Activated naive CD4-positive, alpha-beta T cell treated with anti-CD3 and anti-CD28 coated beads, Interleukin-2, amount 50 U/mL, for 16 hours (primary cell): ENCODE measurements around the gene ACTR3C.
"Not testable (repeated sequence)": the region's sequence is repeated elsewhere in the genome, so short reads cannot be mapped to it uniquely, and the experiment has no call there.

ENCODE experiments used
- DNase-seq: peaks from one replicate; pipeline ENCODE4 v3.0.0-alpha.2; 2020

Gene ACTR3C

GRCh38 chr7:150312649-150313366, 10.5 kb downstream of the ACTR3C start:
- DNase-seq, result not testable (repeated sequence)

DNA sequence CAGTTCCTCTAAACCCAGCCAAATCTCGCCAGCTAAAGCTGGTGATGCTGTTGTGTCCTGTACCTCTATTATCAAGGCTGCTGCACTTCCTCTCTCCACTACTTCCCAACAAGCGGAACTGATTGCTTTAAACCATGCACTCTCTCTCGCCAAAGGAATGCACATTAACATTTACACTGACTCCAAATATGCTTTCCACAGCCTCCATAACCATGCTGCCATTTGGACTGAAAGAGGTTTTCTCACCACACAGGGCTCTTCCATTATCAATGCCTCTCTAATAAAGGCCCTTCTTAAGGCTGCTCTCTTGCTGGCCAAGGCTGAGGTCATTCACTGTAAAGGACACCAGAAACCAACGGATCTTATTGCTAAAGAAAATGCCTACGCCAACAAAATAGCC, 11.6 kb downstream of the ACTR3C start:
- no peak for DNase-seq

DNA sequence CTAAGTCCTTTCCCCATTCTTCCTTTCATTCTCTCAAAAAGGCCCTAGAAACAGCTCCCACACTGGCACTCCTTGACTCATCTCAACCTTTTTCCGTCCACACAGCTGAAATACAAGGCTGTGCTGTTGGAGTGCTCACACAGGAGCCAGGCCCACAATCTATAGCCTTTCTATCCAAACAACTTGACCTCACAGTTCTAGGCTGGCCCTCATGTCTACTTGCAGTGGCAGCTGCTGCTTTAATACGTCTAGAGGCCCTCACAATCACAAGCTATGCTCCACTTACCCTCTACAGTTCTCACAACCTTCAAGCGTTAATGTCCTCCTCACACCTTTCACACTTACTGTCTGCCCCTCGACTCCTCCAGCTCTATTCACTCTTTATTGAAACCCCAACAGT, 12.2 kb downstream of the ACTR3C start:
- DNase-seq, result no peak

GRCh38 chr7:150308575-150308974, 14.8 kb downstream of the ACTR3C start:
- no peak for DNase-seq

DNA sequence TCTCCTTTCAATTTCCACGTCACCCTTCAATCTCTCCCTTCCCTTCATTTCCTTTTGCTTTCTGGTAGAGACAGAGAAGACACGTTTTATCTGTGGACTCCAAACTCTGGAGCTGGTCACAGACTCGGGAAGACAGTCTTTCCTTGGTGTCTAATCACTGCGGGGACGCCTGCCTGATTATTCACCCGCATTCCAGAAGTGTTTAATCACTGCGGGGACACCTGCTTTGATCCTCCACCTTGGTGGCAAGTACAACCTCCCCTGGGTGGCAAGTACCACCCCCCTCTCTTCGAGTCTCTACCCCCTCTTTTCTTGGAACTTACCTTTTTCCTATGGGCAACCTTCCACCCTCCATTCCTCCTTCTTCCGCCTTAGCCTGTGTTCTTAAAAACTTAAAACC, 15.4 kb downstream of the ACTR3C start:
- DNase-seq, result no peak

GRCh38 chr7:150307129-150307528, 16.2 kb downstream of the ACTR3C start:
- no peak for DNase-seq

DNA sequence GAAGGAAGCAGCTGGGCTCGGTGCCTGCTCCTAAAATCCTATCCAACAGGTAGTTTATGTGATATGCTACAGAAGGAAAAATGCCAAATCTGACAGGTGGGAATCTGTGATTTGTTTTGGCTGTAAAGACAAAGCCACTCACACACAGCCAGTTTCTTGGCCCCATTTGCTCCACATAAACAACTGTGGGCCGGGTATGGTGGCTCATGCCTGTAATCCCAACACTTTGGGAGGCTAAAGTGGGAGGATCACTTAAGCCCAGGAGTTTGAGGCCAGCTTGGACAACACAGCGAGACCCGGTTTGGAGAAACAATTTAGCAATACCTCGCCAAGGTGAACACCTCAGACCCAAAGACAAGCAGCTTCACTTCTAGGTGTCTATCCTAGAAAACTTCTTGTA, 17.0 kb downstream of the ACTR3C start:
- not testable (repeated sequence) for DNase-seq

- not testable (repeated sequence) for DNase-seq
Observed at GRCh38 chr7:150305903-150306284, 17.5 kb downstream of the ACTR3C start.

DNA sequence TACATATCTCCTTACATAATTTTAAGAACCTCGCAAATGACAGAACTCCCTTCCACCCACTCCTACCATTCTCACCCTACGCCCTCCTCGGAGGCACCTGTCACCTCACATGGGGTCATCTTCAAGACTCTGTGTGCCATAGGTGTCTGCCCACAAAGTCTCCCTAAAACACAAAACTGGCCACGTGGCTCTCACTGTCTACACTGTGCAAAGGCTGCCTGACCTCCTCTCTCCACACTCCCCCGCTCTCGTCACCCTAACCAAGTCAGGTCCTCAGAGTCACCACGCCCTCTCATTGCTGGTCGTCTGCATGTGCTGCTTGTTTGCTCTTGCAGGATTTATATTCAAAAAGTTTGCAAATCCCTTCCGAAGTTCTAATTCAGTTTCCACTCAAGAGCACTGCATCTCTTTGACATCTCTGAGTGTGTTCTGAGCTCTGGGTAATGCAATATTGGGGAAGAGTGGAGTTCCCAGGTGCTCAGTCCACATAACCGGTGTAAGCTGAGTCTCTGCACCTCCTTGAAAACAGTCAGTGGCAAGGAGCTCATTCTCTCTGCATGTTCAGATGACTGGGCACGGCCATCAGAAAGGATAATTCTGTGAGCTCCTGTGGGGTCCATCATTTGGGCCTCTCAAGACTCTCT, 18.0 kb downstream of the ACTR3C start:
- not testable (repeated sequence) for DNase-seq

DNA sequence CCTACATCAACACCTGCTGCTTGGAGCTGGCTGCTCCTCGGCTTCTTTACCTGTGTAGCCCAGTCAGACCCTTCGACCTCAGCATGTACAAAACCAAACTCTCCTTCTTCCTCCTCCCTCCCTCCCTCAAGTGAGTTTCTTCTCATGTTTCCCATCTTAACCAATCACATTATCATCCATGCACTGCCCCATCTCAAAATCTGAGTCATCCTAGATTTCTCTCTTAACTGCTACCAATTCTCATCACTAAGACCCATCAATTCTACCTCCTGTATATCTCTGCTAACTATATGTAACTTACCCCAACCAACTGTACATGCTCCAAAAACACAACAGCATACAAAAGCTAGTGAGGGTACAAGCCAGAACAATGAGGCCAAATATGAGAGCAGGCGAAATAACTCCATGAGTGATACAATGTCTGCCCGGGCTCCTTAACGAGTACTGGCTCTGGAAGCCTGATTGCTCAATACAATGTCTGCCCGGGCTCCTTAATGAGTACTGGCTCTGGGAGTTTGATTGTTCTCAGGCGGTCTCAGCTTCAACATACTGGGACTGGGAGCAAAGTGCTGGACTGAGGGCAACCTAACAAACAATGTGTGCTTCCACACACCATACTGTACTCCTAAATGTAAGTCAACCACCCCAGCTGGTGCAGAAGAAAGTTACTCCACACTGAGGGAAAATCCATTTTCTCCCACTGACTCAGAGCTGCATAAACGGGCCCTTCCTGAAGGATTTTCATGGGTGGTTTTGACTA, 18.7 kb downstream of the ACTR3C start:
- DNase-seq, result not testable (repeated sequence)

DNA sequence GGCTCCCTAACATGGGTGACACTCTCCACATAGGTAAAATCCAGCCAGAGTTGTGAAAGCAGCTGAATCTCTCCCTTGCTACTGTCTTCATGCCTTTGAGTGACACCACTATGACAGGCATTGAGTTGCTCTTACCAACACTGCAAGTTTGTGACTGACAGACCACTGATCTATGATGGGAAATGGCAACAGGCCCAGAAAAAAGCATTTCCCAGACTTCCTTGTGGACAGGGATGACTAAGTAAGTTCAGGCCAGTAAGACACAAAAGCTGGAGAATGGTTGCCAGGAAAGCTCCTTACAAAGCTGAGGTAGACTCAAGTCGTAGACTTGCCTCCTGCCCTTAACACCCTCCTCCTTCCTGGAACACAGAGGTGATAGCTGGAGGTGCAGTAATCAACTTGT, 20.4 kb downstream of the ACTR3C start:
- DNase-seq, result not testable (repeated sequence)

DNA sequence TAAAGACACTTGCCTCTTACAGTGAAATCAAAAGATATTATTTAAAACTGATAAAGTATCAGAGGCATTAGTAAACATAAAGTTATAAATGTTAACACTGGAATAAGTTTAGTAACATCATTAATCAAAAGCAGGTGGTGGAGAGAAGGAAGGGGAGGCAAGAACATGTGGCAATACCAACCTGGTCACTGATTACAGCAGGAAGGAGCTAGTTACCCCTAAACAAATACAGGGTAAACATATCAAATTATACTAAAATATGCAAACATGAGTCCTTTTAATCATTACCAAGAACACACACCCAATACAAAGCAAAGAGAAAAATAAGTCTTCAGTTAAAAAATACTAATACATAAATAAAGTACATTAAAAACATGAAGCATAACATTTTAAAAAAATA, 25.4 kb downstream of the ACTR3C start:
- not testable (repeated sequence) for DNase-seq

- DNase-seq, result not testable (repeated sequence)
Observed at GRCh38 chr7:150296802-150297201, 26.5 kb downstream of the ACTR3C start.

DNA sequence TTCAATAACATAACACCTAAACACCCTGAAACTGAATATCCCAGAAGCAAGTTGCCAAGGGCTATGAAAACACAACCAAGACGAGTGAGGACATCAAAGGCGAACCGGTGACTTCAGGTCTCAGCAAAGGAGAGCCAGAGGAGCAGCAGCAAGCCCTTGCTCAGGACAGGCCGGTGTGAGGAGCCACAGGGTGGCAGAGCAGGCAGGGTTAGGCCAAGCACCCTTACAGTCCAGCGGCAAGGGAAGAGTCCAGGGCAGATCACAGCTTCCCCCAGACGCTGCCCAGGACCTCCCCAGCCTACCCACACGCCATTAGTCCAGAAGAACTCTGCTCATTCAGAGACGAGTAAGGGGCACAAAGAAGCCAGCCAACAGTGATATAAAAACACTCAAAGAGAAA, 27.7 kb downstream of the ACTR3C start:
- DNase-seq, result not testable (repeated sequence)

- not testable (repeated sequence) for DNase-seq
Observed at GRCh38 chr7:150295027-150295426, 28.3 kb downstream of the ACTR3C start.

DNA sequence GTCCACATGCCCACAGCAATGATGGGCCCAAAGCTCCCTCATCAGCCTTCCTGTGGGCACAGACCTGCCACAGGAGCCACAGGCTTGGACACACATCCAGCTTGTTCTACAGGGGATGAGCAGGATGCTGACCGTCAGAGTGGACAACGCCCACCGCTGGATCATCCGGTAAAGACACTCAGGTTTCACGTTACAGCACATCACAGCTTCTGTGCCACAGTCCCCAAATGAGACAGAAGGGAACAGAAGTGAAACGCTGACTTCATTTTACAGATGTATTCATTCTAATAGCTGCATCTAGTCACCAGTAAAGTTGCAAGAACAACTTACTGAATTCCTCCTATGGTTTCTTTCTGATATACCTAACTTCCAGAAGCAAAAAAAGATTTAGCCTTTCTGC, 33.0 kb downstream of the ACTR3C start:
- not testable (repeated sequence) for DNase-seq

DNA sequence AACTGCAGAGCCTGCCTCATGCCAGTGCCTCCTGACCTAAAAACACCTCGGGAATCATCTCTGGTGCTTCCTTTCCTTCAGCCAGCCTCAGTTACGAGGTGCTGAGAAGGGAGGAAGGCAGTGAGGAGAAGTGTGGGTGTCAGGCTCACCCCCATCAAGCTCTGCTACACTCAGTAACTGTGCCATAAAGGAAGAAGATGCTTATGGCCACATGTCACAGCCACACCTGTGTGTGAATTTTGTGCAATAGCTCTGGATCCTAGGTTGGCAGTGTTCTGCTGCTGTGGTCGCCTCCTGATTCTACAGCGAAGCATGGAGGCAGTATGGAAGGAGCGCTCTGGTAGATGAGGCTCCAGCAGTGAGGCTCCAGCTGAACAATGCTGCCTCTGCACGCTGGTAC, 34.5 kb downstream of the ACTR3C start:
- DNase-seq, result not testable (repeated sequence)

DNA sequence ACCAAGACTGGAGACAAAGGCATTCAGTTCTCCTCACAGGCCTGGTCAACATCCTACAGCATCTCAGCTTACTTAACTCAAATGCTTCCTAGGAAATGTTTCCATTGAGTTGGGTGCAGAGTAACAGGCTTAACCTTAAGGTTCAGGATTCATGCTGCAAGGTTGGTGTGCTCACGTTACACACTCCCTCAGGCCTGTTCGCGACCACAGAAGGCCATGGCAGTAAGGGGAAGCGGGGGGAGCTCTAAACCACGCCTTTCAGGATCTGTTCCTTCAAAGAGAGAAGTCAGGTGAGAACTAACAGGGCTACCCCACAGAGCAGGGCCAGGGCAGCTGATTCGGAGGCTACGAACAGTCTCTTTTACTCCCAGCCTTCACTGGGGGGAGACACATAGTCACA, 35.5 kb downstream of the ACTR3C start:
- not testable (repeated sequence) for DNase-seq

DNA sequence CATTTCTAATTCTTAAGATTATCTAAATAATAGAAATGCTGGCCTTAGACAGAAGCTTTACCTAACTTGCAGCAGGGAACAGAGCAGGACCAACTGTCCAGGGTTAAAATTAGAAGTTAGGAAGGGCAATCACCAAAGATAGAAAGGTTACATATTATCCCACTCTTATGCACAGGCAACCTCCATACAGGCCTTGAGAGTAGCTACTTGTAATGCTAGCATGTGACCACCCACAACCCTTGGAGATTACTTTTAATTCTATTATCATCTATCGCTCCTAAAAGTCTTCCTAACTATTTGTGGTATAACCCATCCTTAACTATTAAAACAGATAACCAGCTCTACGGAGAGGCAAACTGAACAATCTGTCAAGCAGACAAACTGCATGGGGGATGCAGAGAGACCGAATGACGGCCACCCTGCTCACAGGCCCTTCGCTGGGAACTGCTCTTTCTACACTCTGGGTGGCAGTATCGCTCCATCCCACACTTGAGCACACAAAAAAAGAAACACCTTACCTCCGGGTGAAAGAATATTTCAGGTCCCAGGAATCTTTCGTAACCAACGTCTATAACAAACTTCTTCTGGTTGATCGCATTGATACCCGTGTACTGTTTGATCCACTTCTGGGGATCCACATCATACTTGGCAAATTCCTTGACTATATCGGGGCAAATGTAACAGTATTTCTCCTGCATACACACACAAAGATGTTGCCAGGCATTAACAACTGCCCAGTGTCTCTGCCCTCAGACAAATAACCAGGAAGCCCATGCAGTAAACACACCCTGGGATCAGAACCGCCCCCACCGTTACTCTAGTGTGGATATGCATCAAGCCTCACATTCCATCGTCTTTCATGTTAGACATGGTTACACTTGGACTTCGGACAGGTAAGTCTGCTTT, 37.2 kb downstream of the ACTR3C start:
- peak; percentile 21 for DNase-seq

DNA sequence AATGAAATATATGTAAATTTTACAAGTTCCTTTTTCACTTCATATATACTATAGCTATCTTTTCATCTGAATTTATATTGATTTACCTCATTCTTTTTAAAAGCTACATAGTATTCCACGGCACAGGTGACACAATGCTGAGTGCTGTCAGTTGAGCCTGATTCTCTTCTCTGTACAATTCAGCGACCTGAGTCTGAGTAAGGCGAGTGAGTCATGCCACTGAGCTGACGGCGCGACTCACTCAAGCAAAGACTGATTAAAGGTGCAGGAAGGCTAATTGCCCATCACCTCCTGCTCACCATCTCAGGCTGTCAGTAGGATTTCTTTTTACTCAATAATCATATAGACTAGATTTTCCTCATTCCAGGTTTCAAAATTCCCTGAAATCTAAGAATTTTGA, 39.7 kb downstream of the ACTR3C start:
- not testable (repeated sequence) for DNase-seq

DNA sequence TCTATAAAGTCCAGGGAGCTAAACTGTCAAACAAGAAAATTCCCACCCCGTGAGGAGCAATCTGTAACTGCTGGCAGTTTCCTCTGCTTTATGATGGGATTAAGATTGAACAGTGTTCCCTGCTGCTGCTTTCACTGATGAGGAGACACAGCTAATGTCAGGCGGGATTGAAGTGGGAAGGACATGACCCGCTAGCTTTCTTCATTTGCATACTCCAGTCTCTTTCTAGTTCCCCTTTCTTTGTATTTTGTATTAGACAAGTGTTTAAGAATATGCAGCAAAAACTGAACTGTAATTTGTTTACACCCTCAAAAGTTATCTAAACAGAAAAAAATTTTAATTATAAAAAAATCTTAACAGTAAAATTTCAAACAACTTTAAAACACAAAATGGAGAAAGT, 40.2 kb downstream of the ACTR3C start:
- not testable (repeated sequence) for DNase-seq

- not testable (repeated sequence) for DNase-seq
Observed at GRCh38 chr7:150281681-150282403, 41.5 kb downstream of the ACTR3C start.
